Mucosa of gallbladder (tissue), 1 donor: Measurements from ENCODE around the gene SPOCK1. TPM values are rescaled to one million over a fixed set of nuclear protein-coding genes. Genes with fewer than 3 reads are reported as not detected.
"Not testable (repeated sequence)": the region's sequence is repeated elsewhere in the genome, so short reads cannot be mapped to it uniquely, and the experiment has no call there.

Experiments
- DNase-seq: peaks from one replicate; pipeline ENCODE4 v3.0.0-alpha.2; 2020; ENCODE audit warnings: low spot score
- total RNA-seq: library from RNA; stranded (reverse); gene quantifications from one replicate; pipeline ENCODE4 v1.2.1, GENCODE V29; 2021
- donor health status: DM: no; HTN: no; CAD: no.

SPOCK1 gene
- total RNA-seq, 1 donor from 2014 or later: 13.6 TPM

GRCh38 chr5:137022725-137023124 lies 476.4 kb downstream of the SPOCK1 start:
- no peak for DNase-seq

- no peak for DNase-seq
Measured at GRCh38 chr5:137022043-137022442, 477.1 kb downstream of the SPOCK1 start.

GRCh38 chr5:137019229-137019628 lies 479.9 kb downstream of the SPOCK1 start:
- no peak for DNase-seq

- no peak for DNase-seq
Measured at GRCh38 chr5:137016783-137017324, 482.3 kb downstream of the SPOCK1 start.

- DNase-seq: no peak
Measured at GRCh38 chr5:137015540-137016116, 483.5 kb downstream of the SPOCK1 start.

GRCh38 chr5:137014731-137015130 lies 484.4 kb downstream of the SPOCK1 start:
- no peak for DNase-seq

GRCh38 chr5:137010226-137010625 lies 488.9 kb downstream of the SPOCK1 start:
- no peak for DNase-seq

- no peak for DNase-seq
Measured at GRCh38 chr5:137004279-137004678, 494.8 kb downstream of the SPOCK1 start.

GRCh38 chr5:137001026-137001569 lies 498.0 kb downstream of the SPOCK1 start:
- no peak for DNase-seq

- no peak for DNase-seq
Measured at GRCh38 chr5:136999787-137000186, 499.3 kb downstream of the SPOCK1 start.

GRCh38 chr5:136998854-136999357 lies 500.2 kb downstream of the SPOCK1 start:
- DNase-seq: no peak

GRCh38 chr5:136994154-136994553 lies 505.0 kb downstream of the SPOCK1 start:
- DNase-seq: no peak

GRCh38 chr5:136992796-136993489 lies 506.2 kb downstream of the SPOCK1 start:
- no peak for DNase-seq

GRCh38 chr5:136985785-136986475 lies 513.2 kb downstream of the SPOCK1 start:
- no peak for DNase-seq

- DNase-seq: no peak
Measured at GRCh38 chr5:136984772-136985446, 514.2 kb downstream of the SPOCK1 start.

- DNase-seq: no peak
Measured at GRCh38 chr5:136981936-136982335, 517.2 kb downstream of the SPOCK1 start.

GRCh38 chr5:136979131-136979530 lies 520.0 kb downstream of the SPOCK1 start:
- DNase-seq: no peak

GRCh38 chr5:136963504-136963903 lies 535.6 kb downstream of the SPOCK1 start:
- no peak for DNase-seq

- no peak for DNase-seq
Measured at GRCh38 chr5:136957428-136957827, 541.7 kb downstream of the SPOCK1 start.

GRCh38 chr5:136954142-136954541 lies 545.0 kb downstream of the SPOCK1 start:
- not testable (repeated sequence) for DNase-seq

- DNase-seq: not testable (repeated sequence)
Measured at GRCh38 chr5:136953346-136954069, 545.6 kb downstream of the SPOCK1 start.
